Panc1 (cell line): ENCODE results near the gene NT5DC2. TPM values are rescaled to one million over a fixed set of nuclear protein-coding genes. Genes with fewer than 3 reads are reported as not detected.

ENCODE experiments used
- ATAC-seq: fragments of 200-7000 bp; cut with Tn5 transposase; 2 replicates; pipeline ENCODE4 v1.9.1; 2020; ENCODE audit warnings: mild to moderate bottlenecking, moderate library complexity
- BruUV-seq: library from RNA; stranded (reverse); fragments of 400-500 nt; replicated peaks from 2 replicates; lab custom pipeline; 2021; lab: Mats Ljungman, UMichigan
- CTCF ChIA-PET: fragments of 300-600 bp; sonication (Branson Sonifier 250); formaldehyde crosslinking; loops from one replicate; lab custom pipeline; 2022; ENCODE audit warnings: antibody characterized with exemption; lab: Charles Lee
- POLR2A ChIA-PET: fragments of 300-600 bp; sonication (Branson Sonifier 250); formaldehyde crosslinking; loops from one replicate; lab custom pipeline; 2022; ENCODE audit warnings: antibody characterized with exemption; lab: Charles Lee
- DNase-seq: peaks from one replicate; pipeline ENCODE4 v3.0.0-alpha.2; 2010; ENCODE audit warnings: low read depth, low spot score
- H3K27ac ChIP-seq: 2 replicates; pipeline ENCODE4 v1.5.1; 2011; ENCODE audit warnings: mild to moderate bottlenecking, low read length, inconsistent platforms
- H3K27me3 ChIP-seq: fragments of 200-500 bp; sonication (Bioruptor generic); 2 replicates; pipeline ENCODE4 v1.6.0; 2014; ENCODE audit warnings: low read length, inconsistent platforms; ENCODE audit not compliant: control insufficient read depth, insufficient read depth
- H3K36me3 ChIP-seq: fragments of 200-500 bp; sonication (Bioruptor generic); 2 replicates; pipeline ENCODE4 v1.5.1; 2014; ENCODE audit warnings: inconsistent platforms, mild to moderate bottlenecking, low read length, moderate library complexity; ENCODE audit not compliant: control insufficient read depth, insufficient read depth
- H3K4me1 ChIP-seq: 2 replicates; pipeline ENCODE4 v1.5.1; 2011; ENCODE audit warnings: inconsistent platforms, mild to moderate bottlenecking, low read length, moderate library complexity; ENCODE audit not compliant: control insufficient read depth, insufficient read depth
- H3K4me3 ChIP-seq, 2 experiments: 2 replicates each; pipeline ENCODE4 v1.5.1; 2011 to 2012; ENCODE audit warnings: low read depth in 2 of 2, low read length in 2 of 2, mild to moderate bottlenecking in 2 of 2, inconsistent platforms in 1 of 2, moderate library complexity in 1 of 2
- H3K9me3 ChIP-seq: fragments of 200-500 bp; sonication (Bioruptor generic); 2 replicates; pipeline ENCODE4 v1.5.1; 2014; ENCODE audit warnings: low read depth, mild to moderate bottlenecking, inconsistent platforms, low read length, moderate library complexity; ENCODE audit not compliant: control insufficient read depth, insufficient read depth
- POLR2AphosphoS5 ChIP-seq: IDR thresholded peaks from 2 replicates; pipeline ENCODE4 v1.6.1; 2012; ENCODE audit warnings: mild to moderate bottlenecking, low read depth, low read length, moderate library complexity
- SIN3A ChIP-seq: IDR thresholded peaks from 2 replicates; pipeline ENCODE4 v1.6.1; 2012; ENCODE audit warnings: low read depth, mild to moderate bottlenecking, low read length, moderate library complexity, borderline replicate concordance; ENCODE audit not compliant: insufficient read depth
- TCF7L2 ChIP-seq: IDR thresholded peaks from 2 replicates; pipeline ENCODE4 v1.6.1; 2011; ENCODE audit warnings: mild to moderate bottlenecking, low read depth, low read length, inconsistent platforms
- in situ Hi-C: cut with HindIII; loops from 2 replicates; pipeline ENCODE4 v1.10.0; 2016; ENCODE audit warnings: low sequenced_read_pairs, low pct_unique_long_range_greater_than_20kb
- intact Hi-C: fragments of 100-400 bp; cut with micrococcal nuclease; formaldehyde crosslinking; loops from one replicate; pipeline ENCODE4 v1.10.0; 2022; ENCODE audit not compliant: unreplicated experiment
- total RNA-seq: library from RNA; stranded (reverse); gene quantifications from one replicate; pipeline ENCODE4 v1.2.1, GENCODE V29; 2021; ENCODE audit not compliant: unreplicated experiment
- TF ChIP-seq, protein P1 (sequence below), 2 experiments: IDR thresholded peaks; 2 replicates each; pipeline ENCODE4 v1.6.1; 2011 to 2012; ENCODE audit warnings: low read depth in 2 of 2, control low read depth in 1 of 2, low read length in 1 of 2, mild to moderate bottlenecking in 1 of 2, moderate library complexity in 1 of 2; ENCODE audit not compliant: insufficient read depth in 1 of 2
- TF ChIP-seq, protein P2 (sequence below): fragments of 450-650 bp; IDR thresholded peaks from 2 replicates; pipeline ENCODE4 v1.5.1; 2017; ENCODE audit warnings: mild to moderate bottlenecking

NT5DC2 gene
- total RNA-seq, 1 experiment from 2014 or later = 137 TPM

DNA sequence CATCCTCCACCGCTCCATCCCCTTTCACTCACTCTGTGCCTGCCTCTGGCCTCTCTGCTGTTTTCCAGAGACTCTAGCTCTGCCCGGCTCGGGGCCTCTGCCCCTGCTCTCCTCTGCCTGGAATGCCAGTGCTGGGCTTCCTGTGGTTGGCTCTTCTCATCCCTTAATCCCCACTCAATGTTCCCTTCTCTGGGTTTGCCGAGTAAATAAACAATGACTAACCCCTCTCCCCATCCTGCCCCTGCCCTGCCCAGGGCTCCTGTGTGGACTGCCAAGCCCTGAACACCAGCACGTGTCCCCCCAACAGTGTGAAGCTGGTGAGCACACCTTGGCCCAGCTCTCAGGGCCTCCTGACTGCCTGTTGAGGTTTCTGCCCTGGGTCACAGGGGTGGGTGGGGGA lies 26.3 kb downstream of the NT5DC2 start:
- no peaks in the 10 kb centered on the region for H3K27me3 ChIP-seq
- ATAC-seq (no peak), DNase-seq (no peak)
- no peaks in the 10 kb centered on the region for H3K36me3 ChIP-seq
- no TSS peak for BruUV-seq
- H3K27ac ChIP-seq = no peak overlapping the region
- no peaks in the 10 kb centered on the region for H3K4me1 ChIP-seq
- H3K9me3 ChIP-seq = no peaks in the 10 kb centered on the region
- ChIA-PET CTCF (no interaction called here), POLR2A (no interaction called here)
- intact Hi-C loops (no loop called here), in situ Hi-C loops (no loop called here)
- no peak for TF ChIP-seq TCF7L2
- TF ChIP-seq, protein P1, sequence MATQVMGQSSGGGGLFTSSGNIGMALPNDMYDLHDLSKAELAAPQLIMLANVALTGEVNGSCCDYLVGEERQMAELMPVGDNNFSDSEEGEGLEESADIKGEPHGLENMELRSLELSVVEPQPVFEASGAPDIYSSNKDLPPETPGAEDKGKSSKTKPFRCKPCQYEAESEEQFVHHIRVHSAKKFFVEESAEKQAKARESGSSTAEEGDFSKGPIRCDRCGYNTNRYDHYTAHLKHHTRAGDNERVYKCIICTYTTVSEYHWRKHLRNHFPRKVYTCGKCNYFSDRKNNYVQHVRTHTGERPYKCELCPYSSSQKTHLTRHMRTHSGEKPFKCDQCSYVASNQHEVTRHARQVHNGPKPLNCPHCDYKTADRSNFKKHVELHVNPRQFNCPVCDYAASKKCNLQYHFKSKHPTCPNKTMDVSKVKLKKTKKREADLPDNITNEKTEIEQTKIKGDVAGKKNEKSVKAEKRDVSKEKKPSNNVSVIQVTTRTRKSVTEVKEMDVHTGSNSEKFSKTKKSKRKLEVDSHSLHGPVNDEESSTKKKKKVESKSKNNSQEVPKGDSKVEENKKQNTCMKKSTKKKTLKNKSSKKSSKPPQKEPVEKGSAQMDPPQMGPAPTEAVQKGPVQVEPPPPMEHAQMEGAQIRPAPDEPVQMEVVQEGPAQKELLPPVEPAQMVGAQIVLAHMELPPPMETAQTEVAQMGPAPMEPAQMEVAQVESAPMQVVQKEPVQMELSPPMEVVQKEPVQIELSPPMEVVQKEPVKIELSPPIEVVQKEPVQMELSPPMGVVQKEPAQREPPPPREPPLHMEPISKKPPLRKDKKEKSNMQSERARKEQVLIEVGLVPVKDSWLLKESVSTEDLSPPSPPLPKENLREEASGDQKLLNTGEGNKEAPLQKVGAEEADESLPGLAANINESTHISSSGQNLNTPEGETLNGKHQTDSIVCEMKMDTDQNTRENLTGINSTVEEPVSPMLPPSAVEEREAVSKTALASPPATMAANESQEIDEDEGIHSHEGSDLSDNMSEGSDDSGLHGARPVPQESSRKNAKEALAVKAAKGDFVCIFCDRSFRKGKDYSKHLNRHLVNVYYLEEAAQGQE (IDR thresholded peaks at IDR 0.05; ENCODE audit: insufficient read depth in 1 of 2, low read depth in 2 of 2, low read length in 1 of 2) = no peak
- no peak for TF ChIP-seq SIN3A
- TF ChIP-seq POLR2AphosphoS5 = no peak
- TF ChIP-seq, protein P2, sequence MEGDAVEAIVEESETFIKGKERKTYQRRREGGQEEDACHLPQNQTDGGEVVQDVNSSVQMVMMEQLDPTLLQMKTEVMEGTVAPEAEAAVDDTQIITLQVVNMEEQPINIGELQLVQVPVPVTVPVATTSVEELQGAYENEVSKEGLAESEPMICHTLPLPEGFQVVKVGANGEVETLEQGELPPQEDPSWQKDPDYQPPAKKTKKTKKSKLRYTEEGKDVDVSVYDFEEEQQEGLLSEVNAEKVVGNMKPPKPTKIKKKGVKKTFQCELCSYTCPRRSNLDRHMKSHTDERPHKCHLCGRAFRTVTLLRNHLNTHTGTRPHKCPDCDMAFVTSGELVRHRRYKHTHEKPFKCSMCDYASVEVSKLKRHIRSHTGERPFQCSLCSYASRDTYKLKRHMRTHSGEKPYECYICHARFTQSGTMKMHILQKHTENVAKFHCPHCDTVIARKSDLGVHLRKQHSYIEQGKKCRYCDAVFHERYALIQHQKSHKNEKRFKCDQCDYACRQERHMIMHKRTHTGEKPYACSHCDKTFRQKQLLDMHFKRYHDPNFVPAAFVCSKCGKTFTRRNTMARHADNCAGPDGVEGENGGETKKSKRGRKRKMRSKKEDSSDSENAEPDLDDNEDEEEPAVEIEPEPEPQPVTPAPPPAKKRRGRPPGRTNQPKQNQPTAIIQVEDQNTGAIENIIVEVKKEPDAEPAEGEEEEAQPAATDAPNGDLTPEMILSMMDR = no peak
- H3K4me3 ChIP-seq = no peak overlapping the region

DNA sequence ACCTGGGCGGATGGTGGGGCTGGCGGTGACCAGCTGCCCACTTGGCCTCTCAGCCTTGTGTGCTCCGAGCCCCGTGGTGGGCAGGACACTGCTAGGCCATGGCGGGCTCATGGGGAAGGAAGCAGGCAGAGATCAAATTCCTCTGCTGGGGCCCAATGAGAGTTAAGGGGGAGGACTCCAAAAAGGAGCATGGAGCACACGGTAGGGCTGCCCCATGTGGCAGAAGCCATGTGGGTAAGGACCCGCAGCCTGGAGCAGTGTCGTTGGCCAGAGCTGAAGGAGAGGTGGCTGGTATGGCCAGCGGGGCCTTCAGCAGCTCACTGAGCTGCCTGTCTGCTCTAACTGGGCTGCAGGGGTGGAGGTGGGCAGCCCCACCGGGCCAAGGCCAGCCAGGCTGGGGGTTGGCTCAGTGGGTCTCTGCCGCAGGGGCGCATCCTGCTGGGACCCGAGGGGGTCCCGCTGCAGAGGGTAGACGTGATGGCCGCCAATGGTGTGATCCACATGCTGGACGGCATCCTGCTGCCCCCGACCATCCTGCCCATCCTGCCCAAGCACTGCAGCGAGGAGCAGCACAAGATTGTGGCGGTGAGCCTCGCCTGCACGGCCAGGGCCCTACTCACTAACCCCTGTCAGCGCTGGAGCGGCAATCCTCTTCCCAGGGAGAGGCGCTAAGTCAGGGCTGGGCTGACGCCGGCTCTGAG lies 27.2 kb downstream of the NT5DC2 start:
- no peak for ATAC-seq
- Histone ChIP-seq H3K4me1 (no peaks in the 10 kb centered on the region), H3K36me3 (no peaks in the 10 kb centered on the region), H3K27me3 (no peaks in the 10 kb centered on the region), H3K27ac (no peak overlapping the region), H3K9me3 (no peaks in the 10 kb centered on the region), H3K4me3 (no peak overlapping the region)
- ChIA-PET POLR2A (no interaction called here), CTCF (no interaction called here)
- intact Hi-C loops (no loop called here), in situ Hi-C loops (no loop called here)
- DNase-seq = no peak
- BruUV-seq = no TSS peak
- TF ChIP-seq SIN3A (no peak), POLR2AphosphoS5 (no peak), TCF7L2 (no peak)
- TF ChIP-seq, protein P2 = no peak
- TF ChIP-seq, protein P1 (IDR thresholded peaks at IDR 0.05; ENCODE audit: insufficient read depth in 1 of 2, low read depth in 2 of 2, low read length in 1 of 2) = no peak
